ENCODE measurements around the gene KIZ. TPM values are rescaled to one million over a fixed set of nuclear protein-coding genes. Genes with fewer than 3 reads are reported as not detected.
A peak's percentile ranks its signal among the peaks of the same experiment; 100 is the strongest.

KIZ gene
- total and polyA plus RNA-seq, 2 experiments from 2014 or later = 13.5 to 15.4 TPM

- peaks cover 1% of the 10 kb centered on the region for H3K4me1 ChIP-seq (ENCODE audit: insufficient read depth)
- TF ChIP-seq EZH2phosphoT487 (IDR thresholded peaks at IDR 0.05; ENCODE audit: low read depth, severe bottlenecking, unreplicated experiment) (no peak), EZH2 (IDR thresholded peaks at IDR 0.05; ENCODE audit: borderline replicate concordance) (no peak), CTCF (IDR thresholded peaks at IDR 0.05; ENCODE audit: poor library complexity) (no peak)
- DNase-seq (ENCODE audit: low spot score) = no peak
Measured at GRCh38 chr20:21184819-21185218, 58.9 kb downstream of the KIZ start.

GRCh38 chr20:21185849-21186248 is 60.0 kb downstream of the KIZ start:
- no peak overlapping the region for H3K27ac ChIP-seq
- peaks cover 6% of the 10 kb centered on the region for H3K4me1 ChIP-seq (ENCODE audit: insufficient read depth)
- no peaks in the 10 kb centered on the region for H3K36me3 ChIP-seq (replicated peaks; ENCODE audit: insufficient read depth, low read depth)
- H3K9me3 ChIP-seq (ENCODE audit: low read depth) = no peaks in the 10 kb centered on the region
- DNase-seq (ENCODE audit: low spot score) = no peak
- TF ChIP-seq EZH2phosphoT487 (IDR thresholded peaks at IDR 0.05; ENCODE audit: low read depth, severe bottlenecking, unreplicated experiment) (no peak), EZH2 (IDR thresholded peaks at IDR 0.05; ENCODE audit: borderline replicate concordance) (no peak), CTCF (IDR thresholded peaks at IDR 0.05; ENCODE audit: poor library complexity) (no peak)
- H4K20me1 ChIP-seq (ENCODE audit: insufficient read depth, poor library complexity, severe bottlenecking) = no peaks in the 10 kb centered on the region
- no peak overlapping the region for H3K4me2 ChIP-seq
- H3K27me3 ChIP-seq = no peaks in the 10 kb centered on the region
- H3K4me3 ChIP-seq = no peak overlapping the region
- no peaks in the 10 kb centered on the region for H3K9me2 ChIP-seq (replicated peaks; ENCODE audit: insufficient read depth)
- no peaks in the 10 kb centered on the region for H3K79me2 ChIP-seq
- no peak overlapping the region for H2AFZ ChIP-seq
- 90% methylated on average over 5 of the region's 5 CpGs for WGBS (ENCODE audit: low lambda C conversion rate, missing lambda C conversion rate)

More at GRCh38 chr20:21184819-21185218, 58.9 kb downstream of the KIZ start:
- 86% methylated on average over 3 of the region's 3 CpGs for WGBS (ENCODE audit: low lambda C conversion rate, missing lambda C conversion rate)
- peak overlapping the region; percentile 36 for H3K27ac ChIP-seq
- no peak overlapping the region for H3K4me3 ChIP-seq
- no peak overlapping the region for H3K4me2 ChIP-seq
- H4K20me1 ChIP-seq (ENCODE audit: insufficient read depth, poor library complexity, severe bottlenecking) = no peaks in the 10 kb centered on the region
- H3K36me3 ChIP-seq (replicated peaks; ENCODE audit: insufficient read depth, low read depth) = no peaks in the 10 kb centered on the region
- no peaks in the 10 kb centered on the region for H3K27me3 ChIP-seq
- no peaks in the 10 kb centered on the region for H3K79me2 ChIP-seq
- no peak overlapping the region for H2AFZ ChIP-seq
- H3K9me3 ChIP-seq (ENCODE audit: low read depth) = no peaks in the 10 kb centered on the region
- no peaks in the 10 kb centered on the region for H3K9me2 ChIP-seq (replicated peaks; ENCODE audit: insufficient read depth)

DNA sequence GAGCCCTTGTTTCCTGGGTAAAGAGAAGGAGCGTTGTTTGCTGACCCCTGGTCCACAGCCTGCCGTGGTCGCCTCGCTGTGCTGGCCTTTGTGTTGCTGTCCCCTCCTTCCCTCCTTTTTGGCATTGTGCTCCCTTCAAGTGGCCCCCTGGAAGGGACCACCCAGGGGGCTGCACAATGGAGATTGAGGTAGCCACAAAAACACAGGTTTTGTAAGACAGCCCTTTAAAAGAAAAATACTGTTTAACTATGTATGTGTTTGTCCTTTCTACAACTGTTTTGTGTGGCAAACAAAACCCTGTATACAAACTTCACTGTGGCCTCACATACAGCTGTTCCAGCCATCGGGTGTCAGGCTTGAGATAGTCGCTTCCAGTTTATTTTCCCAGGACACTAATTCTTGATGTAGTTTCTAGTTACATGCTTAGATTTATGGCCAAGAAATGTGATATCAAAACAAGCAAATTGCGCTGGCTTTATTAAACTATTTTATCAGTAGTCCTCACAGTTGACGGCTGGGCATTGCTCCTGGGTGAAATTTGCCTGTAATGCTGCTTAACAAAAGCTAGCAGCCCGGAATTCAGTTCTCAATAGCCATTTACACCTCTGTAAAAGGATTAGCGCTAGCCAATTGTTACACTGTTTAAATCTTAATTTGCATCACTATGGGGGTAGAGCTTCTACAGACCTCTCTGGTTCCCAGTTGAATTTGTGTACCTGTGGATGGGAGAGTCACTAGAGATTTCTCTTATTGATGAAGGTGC is 64.1 kb downstream of the KIZ start:
- TF ChIP-seq CTCF (IDR thresholded peaks at IDR 0.05; ENCODE audit: poor library complexity) (no peak), EZH2 (IDR thresholded peaks at IDR 0.05; ENCODE audit: borderline replicate concordance) (no peak), EZH2phosphoT487 (IDR thresholded peaks at IDR 0.05; ENCODE audit: low read depth, severe bottlenecking, unreplicated experiment) (no peak)
- WGBS (ENCODE audit: low lambda C conversion rate, missing lambda C conversion rate) = 43% methylated on average over 10 of the region's 10 CpGs
- Histone ChIP-seq H3K9me2 (replicated peaks; ENCODE audit: insufficient read depth) (no peaks in the 10 kb centered on the region), H3K9me3 (ENCODE audit: low read depth) (no peaks in the 10 kb centered on the region), H4K20me1 (ENCODE audit: insufficient read depth, poor library complexity, severe bottlenecking) (no peaks in the 10 kb centered on the region), H3K4me3 (no peak overlapping the region), H3K27me3 (no peaks in the 10 kb centered on the region), H3K27ac (no peak overlapping the region), H3K4me1 (ENCODE audit: insufficient read depth) (peaks cover 6% of the 10 kb centered on the region), H3K79me2 (no peaks in the 10 kb centered on the region), H3K36me3 (replicated peaks; ENCODE audit: insufficient read depth, low read depth) (no peaks in the 10 kb centered on the region), H3K4me2 (peak overlapping the region; percentile 36), H2AFZ (no peak overlapping the region)
- DNase-seq (ENCODE audit: low spot score) = no peak
